Mucosa of rectum (tissue), 2 donors: ENCODE results near the gene MKRN2.

Experiments used
- H3K27ac ChIP-seq, 2 donors: one replicate each; pipeline ENCODE4 v1.7.0; 2013; ENCODE audit warnings: inconsistent platforms in 2 of 2, low read depth in 2 of 2, low read length in 2 of 2
- H3K27me3 ChIP-seq, 2 donors: one replicate each; pipeline ENCODE4 v1.7.0; 2013; ENCODE audit warnings: low read length in 2 of 2; ENCODE audit not compliant: control insufficient read depth in 2 of 2, insufficient read depth in 2 of 2
- H3K36me3 ChIP-seq, 2 donors: one replicate each; pipeline ENCODE4 v1.7.0; 2013; ENCODE audit warnings: low read length in 2 of 2; ENCODE audit not compliant: control insufficient read depth in 2 of 2, insufficient read depth in 2 of 2
- H3K4me1 ChIP-seq, 2 donors: one replicate each; pipeline ENCODE4 v1.7.0; 2013; ENCODE audit warnings: low read length in 2 of 2, mild to moderate bottlenecking in 1 of 2; ENCODE audit not compliant: control insufficient read depth in 2 of 2, insufficient read depth in 2 of 2
- H3K4me3 ChIP-seq, 2 donors: one replicate each; pipeline ENCODE4 v1.7.0; 2013; ENCODE audit warnings: low read length in 2 of 2
- H3K9ac ChIP-seq, 2 donors: one replicate each; pipeline ENCODE4 v1.7.0; 2013; ENCODE audit warnings: low read length in 2 of 2, low read depth in 1 of 2, mild to moderate bottlenecking in 1 of 2
- H3K9me3 ChIP-seq, 2 donors: one replicate each; pipeline ENCODE4 v1.7.0; 2013; ENCODE audit warnings: low read length in 2 of 2; ENCODE audit not compliant: control insufficient read depth in 2 of 2
- donor health status: healthy.
- donor health status: Normal muscosa, but diverticular disease.

The MKRN2 gene

GRCh38 chr3:12585181-12585580 is 28.3 kb downstream of the MKRN2 start:
- H3K27me3 ChIP-seq: no peaks in the 10 kb centered on the region
- no peak overlapping the region for H3K9ac ChIP-seq
- H3K9me3 ChIP-seq: no peaks in the 10 kb centered on the region
- peaks cover 77 to 84% of the 10 kb centered on the region in 2 donors for H3K36me3 ChIP-seq
- H3K4me1 ChIP-seq: no peaks in the 10 kb centered on the region
- no peak overlapping the region for H3K4me3 ChIP-seq
- H3K27ac ChIP-seq: no peak overlapping the region

GRCh38 chr3:12585970-12586369 is 29.1 kb downstream of the MKRN2 start:
- Histone ChIP-seq H3K4me1 (no peaks in the 10 kb centered on the region), H3K9ac (no peak overlapping the region), H3K36me3 (peaks cover 82 to 86% of the 10 kb centered on the region in 2 donors), H3K27me3 (no peaks in the 10 kb centered on the region), H3K9me3 (no peaks in the 10 kb centered on the region), H3K27ac (no peak overlapping the region), H3K4me3 (no peak overlapping the region)

DNA sequence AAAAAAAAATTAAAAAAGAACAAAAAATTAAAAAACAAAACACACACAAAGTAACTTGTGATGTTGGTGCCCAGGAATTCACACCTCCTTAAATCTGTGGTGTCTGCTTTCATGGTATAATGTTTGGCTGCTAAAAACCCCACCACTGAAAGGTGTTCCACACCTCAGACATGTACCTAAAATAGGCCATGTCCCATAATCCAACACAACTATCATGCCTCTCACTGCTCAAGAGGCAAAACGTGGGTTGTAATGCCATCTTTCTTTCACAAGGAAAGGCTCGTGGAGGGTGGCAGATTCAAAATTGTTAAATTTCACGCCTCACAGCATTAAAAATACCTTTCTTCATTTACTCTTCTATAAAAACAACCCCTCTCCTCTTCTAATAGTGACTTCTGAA is 29.5 kb downstream of the MKRN2 start:
- H3K9ac ChIP-seq: no peak overlapping the region

GRCh38 chr3:12588039-12589009 is 31.4 kb downstream of the MKRN2 start:
- Histone ChIP-seq H3K4me1 (no peaks in the 10 kb centered on the region), H3K36me3 (peaks cover 74 to 79% of the 10 kb centered on the region in 2 donors), H3K27ac (no peak overlapping the region), H3K9me3 (no peaks in the 10 kb centered on the region), H3K27me3 (no peaks in the 10 kb centered on the region), H3K9ac (no peak overlapping the region), H3K4me3 (no peak overlapping the region)

More for the DNA sequence above, 29.5 kb downstream of the MKRN2 start:
- H3K36me3 ChIP-seq: peaks cover 82 to 86% of the 10 kb centered on the region in 2 donors
- no peaks in the 10 kb centered on the region for H3K9me3 ChIP-seq
- no peaks in the 10 kb centered on the region for H3K27me3 ChIP-seq
- no peak overlapping the region for H3K4me3 ChIP-seq
- H3K4me1 ChIP-seq: no peaks in the 10 kb centered on the region
- H3K27ac ChIP-seq: no peak overlapping the region

- peaks cover 73 to 75% of the 10 kb centered on the region in 2 donors for H3K36me3 ChIP-seq
- H3K9ac ChIP-seq: no peak overlapping the region
- H3K27ac ChIP-seq: no peak overlapping the region
Measured at GRCh38 chr3:12590096-12590495, 33.2 kb downstream of the MKRN2 start.

DNA sequence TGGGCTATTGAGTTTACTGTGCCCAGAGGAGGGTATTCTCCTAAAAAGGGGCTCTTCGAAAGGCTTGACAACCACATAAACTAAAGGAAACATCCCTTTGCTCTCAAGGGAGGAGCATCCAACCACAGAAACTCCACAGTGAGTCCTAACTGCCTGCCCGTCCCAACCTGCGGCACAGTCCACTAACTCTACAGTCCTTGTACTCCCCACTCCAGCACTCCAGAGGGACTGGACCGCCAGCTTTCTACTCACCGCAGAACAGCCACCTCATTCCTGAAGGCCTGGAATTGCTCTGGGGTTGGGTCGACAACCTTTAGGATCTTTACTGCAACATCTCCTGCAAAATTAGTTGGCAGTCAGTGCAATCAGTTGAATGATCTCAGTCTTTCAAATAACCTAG is 34.6 kb downstream of the MKRN2 start:
- no peaks in the 10 kb centered on the region for H3K27me3 ChIP-seq
- H3K4me3 ChIP-seq: no peak overlapping the region
- H3K4me1 ChIP-seq: no peaks in the 10 kb centered on the region
- H3K9me3 ChIP-seq: no peaks in the 10 kb centered on the region
- peaks cover 66 to 71% of the 10 kb centered on the region in 2 donors for H3K36me3 ChIP-seq
- no peak overlapping the region for H3K9ac ChIP-seq
- no peak overlapping the region for H3K27ac ChIP-seq

More at GRCh38 chr3:12590096-12590495, 33.2 kb downstream of the MKRN2 start:
- H3K9me3 ChIP-seq: no peaks in the 10 kb centered on the region
- no peak overlapping the region for H3K4me3 ChIP-seq
- no peaks in the 10 kb centered on the region for H3K4me1 ChIP-seq
- H3K27me3 ChIP-seq: no peaks in the 10 kb centered on the region

- no peak overlapping the region for H3K9ac ChIP-seq
- no peaks in the 10 kb centered on the region for H3K27me3 ChIP-seq
- no peaks in the 10 kb centered on the region for H3K9me3 ChIP-seq
- peaks cover 64 to 70% of the 10 kb centered on the region in 2 donors for H3K36me3 ChIP-seq
- no peaks in the 10 kb centered on the region for H3K4me1 ChIP-seq
- no peak overlapping the region for H3K27ac ChIP-seq
- no peak overlapping the region for H3K4me3 ChIP-seq
Measured at GRCh38 chr3:12591997-12592715, 35.3 kb downstream of the MKRN2 start.

DNA sequence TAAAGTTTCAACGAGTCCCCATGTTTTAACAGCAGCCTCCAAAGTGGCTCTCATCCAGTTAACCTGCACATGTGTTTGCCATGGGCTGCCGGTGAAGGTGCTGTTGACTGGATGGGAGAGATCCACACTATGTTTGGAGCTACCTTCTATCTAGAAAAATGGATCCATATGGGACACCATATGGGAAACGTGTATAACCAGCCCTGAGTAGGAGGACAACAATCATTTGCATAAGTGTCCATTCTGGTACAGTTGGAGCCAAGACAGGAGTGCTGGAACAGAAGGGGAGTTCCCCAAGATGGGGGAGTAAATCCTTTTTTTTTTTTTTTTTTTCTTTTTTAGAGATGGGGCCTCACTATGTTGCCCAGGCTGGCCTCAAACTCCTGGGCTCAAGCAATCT is 36.6 kb downstream of the MKRN2 start:
- peaks cover 63 to 73% of the 10 kb centered on the region in 2 donors for H3K36me3 ChIP-seq
- no peaks in the 10 kb centered on the region for H3K9me3 ChIP-seq
- H3K27ac ChIP-seq: no peak overlapping the region
- no peak overlapping the region for H3K4me3 ChIP-seq
- H3K27me3 ChIP-seq: no peaks in the 10 kb centered on the region
- H3K9ac ChIP-seq: no peak overlapping the region
- H3K4me1 ChIP-seq: no peaks in the 10 kb centered on the region

GRCh38 chr3:12598890-12599289 is 42.0 kb downstream of the MKRN2 start:
- H3K4me3 ChIP-seq: no peak overlapping the region
- no peak overlapping the region for H3K9ac ChIP-seq
- no peaks in the 10 kb centered on the region for H3K4me1 ChIP-seq
- H3K9me3 ChIP-seq: no peaks in the 10 kb centered on the region
- H3K27me3 ChIP-seq: no peaks in the 10 kb centered on the region
- peaks cover 59 to 69% of the 10 kb centered on the region in 2 donors for H3K36me3 ChIP-seq
- no peak overlapping the region for H3K27ac ChIP-seq

- no peak overlapping the region for H3K27ac ChIP-seq
- H3K4me3 ChIP-seq: no peak overlapping the region
- H3K27me3 ChIP-seq: no peaks in the 10 kb centered on the region
- H3K9me3 ChIP-seq: no peaks in the 10 kb centered on the region
- H3K4me1 ChIP-seq: no peaks in the 10 kb centered on the region
- no peak overlapping the region for H3K9ac ChIP-seq
- peaks cover 56 to 58% of the 10 kb centered on the region in 2 donors for H3K36me3 ChIP-seq
Measured at GRCh38 chr3:12601072-12601471, 44.2 kb downstream of the MKRN2 start.
